Stimulated activated naive CD8-positive, alpha-beta T cell treated with anti-CD3 and anti-CD28 coated beads, Interleukin-15, Interleukin-2, amounts not matched to agents 100 U/mL and 50 U/mL, for 24 hours (primary cell): Measurements from ENCODE around the gene SLC25A28.

ENCODE experiments used
- ATAC-seq: fragments of 150-1000 bp; cut with Tn5 transposase; one replicate; pipeline ENCODE4 v1.10.0; 2021
- DNase-seq: peaks from one replicate; pipeline ENCODE4 v3.0.0; 2021

SLC25A28 gene, protein sequence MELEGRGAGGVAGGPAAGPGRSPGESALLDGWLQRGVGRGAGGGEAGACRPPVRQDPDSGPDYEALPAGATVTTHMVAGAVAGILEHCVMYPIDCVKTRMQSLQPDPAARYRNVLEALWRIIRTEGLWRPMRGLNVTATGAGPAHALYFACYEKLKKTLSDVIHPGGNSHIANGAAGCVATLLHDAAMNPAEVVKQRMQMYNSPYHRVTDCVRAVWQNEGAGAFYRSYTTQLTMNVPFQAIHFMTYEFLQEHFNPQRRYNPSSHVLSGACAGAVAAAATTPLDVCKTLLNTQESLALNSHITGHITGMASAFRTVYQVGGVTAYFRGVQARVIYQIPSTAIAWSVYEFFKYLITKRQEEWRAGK

DNA sequence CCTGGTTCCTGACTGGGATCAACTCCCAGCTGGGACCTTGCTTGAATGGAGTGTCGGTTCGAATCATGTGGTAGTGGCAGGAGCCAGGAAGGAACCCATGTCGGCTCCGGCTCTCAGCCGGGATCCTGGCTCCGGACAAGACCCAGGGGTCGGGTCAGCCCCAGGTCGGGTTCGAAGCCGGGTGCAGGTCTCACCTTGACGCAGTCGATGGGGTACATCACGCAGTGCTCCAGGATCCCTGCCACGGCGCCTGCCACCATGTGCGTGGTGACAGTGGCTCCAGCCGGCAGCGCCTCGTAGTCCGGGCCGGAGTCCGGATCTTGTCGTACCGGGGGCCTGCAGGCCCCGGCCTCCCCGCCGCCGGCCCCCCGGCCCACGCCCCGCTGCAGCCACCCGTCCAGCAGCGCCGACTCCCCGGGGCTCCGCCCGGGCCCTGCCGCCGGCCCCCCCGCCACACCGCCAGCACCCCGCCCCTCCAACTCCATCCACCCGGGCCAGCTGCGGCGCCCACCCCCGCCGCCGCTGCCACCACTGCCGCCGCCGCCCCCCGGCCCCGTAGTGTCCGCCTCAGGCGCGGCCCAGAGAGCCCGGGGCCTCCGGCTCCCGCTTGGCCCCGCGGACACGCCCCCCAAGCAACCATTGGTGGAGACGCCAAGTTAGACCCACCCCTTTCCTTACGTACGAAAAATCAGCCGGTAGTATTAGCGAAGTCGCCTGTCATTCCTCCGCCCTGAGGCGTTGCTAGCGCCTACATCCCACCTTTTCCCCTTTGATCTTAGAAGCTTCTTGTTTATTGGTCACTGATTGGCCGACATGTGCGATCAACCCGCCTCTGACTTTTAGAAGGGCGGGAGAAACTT is at the start of gene SLC25A28:
Gene SLC25A28, minus strand, starts transcription at position 589 of the 860 bp plus-strand sequence. Its CDS starts 104 bp downstream, at position 485.
- ATAC-seq (peak; percentile 82), DNase-seq (peak; percentile 93)

DNA sequence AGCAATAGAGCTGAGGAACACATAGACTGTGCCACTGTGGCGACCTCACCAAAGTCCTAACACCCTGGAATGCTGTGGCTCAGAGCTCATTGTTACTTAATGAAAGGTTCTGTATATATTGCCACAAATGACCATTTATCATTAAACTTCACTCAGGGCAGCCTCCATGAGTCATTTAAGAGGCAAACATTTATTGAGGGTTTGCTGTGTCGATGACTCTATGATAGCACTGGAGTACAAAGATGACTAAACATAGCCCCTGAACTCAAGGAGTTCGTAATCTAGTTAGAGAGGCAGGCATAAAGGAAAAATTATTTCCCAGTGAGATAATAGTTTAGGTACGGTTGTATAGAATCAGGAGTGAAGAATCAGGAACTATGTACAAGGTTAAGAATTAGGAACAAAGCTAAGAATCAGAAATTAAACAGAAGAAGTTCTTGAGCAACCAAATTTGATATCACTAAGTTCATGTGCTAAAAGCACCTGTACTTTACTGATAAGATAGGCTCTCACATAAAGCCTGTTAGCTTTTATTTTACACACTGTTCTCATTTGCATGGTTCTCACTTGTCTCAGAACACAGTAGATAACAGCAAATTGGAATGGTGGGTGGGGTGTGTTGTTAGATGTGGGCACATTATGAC is 47.0 kb upstream of the SLC25A28 start:
- ATAC-seq (no peak), DNase-seq (no peak)

DNA sequence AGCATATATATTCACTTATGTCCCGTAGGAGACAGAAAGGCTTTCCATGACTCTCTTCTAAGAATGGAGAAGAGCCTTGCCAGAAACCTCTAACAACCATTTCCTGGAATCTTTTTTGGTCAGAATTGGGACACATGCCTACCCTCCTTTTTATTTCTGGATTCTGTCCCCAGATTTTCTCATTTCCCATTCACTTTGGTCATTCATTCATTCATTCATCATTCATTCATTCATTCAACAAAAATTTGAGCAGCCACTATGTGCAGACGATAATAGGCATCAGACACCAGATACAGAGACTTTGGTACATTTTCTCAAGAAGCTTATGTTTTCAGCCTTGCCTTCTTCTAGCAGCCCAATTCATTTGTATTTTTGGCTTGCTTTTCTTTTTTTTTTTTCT is 45.1 kb upstream of the SLC25A28 start:
- ATAC-seq, result no peak
- DNase-seq, result no peak

DNA sequence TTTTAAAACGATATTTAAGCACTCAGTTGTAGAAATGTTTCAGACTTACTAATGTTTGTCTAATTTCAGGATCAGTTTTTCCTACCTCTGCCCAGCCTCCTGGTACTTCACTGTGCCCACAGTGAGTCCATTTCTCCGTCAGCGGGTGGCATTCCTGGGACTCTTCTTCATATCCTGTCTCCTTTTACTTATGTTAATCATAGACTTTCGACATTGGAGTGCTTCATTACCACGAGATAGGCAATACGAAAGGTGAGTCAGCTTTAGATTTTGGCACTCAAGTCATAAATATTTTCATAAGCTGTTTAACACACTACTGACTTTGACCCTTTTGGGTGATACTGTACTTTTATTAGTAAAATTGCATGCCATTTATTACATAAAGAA is 41.1 kb upstream of the SLC25A28 start:
- no peak for ATAC-seq
- DNase-seq, result no peak

DNA sequence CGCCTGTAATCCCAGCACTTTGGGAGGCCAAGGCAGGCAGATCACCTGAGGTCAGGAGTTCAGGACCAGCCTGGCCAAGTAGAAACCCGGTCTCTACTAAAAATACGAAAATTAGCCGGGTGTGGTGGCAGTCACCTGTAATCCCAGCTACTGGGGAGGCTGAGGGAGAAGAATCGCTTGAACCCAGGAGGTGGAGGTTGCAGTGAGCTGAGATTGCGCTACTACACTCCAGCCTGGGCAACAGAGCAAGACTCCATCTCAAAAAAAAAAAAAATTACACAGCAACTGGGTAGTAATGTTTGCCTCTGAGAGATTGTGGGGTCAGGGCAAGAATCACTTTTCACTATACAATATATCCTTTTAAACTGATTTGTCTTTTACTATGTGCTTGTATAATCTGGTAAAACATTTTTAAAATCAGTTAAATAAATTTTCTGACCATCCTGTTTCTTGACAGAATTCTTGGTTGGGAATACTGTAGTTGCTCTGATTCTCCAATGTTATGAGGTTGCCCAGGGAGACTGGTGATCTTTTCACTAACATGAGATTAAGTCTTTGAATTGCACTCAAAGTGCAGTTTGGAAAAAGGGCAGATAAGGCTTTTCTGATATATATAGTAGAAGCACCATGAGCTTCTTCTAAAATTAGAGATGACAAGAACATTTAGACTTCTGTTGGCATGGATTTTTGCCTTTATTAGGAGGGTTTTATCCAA is 40.6 kb upstream of the SLC25A28 start:
- no peak for DNase-seq
- no peak for ATAC-seq

DNA sequence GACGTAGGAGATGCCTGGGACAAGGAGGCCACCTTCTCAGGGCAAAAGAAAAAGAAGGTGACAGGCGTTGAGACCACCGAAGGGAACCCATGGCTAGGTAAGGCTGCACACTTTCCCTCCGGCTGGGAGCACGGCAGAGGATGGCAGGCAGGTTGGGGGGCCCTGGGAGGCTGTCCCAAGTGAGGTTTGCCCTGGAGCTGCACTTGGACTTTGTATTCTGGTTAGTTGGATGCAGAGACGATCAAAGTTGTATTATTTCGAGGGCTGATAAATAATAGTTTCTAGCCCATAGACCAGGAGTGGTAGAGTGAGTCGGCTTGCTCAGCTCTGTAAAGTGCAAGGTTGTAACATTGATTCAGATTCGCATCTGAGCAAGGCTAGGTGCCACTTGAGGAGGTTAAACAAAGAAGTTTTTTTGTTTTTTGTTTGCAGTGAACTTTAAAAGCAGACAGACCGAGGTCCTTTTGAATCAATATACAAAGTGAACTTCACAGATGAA is 39.7 kb upstream of the SLC25A28 start:
- DNase-seq, result no peak
- ATAC-seq, result no peak

DNA sequence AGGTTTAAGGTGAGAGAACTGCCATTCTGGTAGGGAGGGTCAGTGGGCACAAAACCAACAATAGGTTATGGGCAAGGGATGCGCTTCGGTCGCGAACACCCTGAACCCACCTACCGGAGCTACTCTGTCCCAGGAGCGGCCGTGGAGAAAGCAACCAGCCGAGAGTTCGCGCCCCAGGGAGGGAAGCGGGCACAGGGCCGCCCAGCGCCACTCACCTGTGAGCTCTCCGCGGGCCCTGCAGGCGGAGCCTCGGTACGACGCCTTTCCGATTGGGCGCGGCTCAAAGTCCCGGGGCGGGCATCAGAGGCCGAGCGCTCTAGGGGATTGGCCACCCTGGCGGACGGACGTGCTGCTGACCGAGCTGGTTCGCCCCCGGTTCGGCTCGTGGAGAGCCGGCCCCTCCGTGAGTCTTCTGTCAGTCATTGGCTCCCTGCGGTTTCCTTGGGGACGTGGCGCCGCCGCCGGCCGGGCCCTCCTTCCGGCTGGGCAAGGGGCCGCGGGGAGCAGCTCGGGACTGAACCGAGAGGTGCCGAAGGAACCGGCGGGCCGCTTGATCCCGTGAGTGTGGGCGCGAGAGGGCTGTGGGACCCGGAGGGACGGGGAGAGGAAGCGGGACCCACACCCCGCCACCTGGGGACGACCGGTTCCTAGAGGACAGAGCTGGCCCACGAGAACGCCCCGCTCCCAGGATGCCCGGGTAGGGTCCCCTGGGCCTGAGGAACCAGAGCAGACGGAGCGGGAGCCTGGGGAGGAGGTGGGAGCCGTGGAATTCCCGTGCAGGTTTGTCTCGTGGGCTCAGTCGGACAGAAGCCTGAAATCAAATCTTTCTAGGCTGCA is 39.0 kb upstream of the SLC25A28 start, which contains the start of gene ENTPD7:
Gene ENTPD7, plus strand, starts transcription at position 479 of the 837 bp plus-strand sequence. CDS start 448 bp downstream, outside the sequence.
- peak; percentile 93 for DNase-seq
- ATAC-seq, result peak; percentile 100

DNA sequence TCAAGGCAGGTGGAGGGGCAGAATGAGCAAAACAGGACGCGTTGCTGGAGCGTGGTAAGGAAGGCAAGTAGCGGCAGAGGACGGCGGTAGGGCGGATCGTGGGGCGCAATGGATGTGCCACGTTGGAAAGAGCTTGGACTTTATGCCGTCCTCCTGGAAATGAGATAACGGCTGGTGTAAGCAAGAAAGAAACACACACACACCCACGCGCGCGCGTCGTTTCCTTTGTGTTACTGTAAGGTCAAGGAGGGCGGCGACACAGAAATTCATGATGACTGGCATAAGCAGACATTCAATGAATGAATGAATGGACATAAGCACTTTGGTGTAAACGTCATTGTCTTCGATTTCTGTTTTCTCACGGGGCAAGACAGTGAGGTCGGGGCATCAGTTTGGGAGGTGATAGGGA is 38.4 kb upstream of the SLC25A28 start:
- DNase-seq, result peak; percentile 73
- ATAC-seq, result no peak

DNA sequence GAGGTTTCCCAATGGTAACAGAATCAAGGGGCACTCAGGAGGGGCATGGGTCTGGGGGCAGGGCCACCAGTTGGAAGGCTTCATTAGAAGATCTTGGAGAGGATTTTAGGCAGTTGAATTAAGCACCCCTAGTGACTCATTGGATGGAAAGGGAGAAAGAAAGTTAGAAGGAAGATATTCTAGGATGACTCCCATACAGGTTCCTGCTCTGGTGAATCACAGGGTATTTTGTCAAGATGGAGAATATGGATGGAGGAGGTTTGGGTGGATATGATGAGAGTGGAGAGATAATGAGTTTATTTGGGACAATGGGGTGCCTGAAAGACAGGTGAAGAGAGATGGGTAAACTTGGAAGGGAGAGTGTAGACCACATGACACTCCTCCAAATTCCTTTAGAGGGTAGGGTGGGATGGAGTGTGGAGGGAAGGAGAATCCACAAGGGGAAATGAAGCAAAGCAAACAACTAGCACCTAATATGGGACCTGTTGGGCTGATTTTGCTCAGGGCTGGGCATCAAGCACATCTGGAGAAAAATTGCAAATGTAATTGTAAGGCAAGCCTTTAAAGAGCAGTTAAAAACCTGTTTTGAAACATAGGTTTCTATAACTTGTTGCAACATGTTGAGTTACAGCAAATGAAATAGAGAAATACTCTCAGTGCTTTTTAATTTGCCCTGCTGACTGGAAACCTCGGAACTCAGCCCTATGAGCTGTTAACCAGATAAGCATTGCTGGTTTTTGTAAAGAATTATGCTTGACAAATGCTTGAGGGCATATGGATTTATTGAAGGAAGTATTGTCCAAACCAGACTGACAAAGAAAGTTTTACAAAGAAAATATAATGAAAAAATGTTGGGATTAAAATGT is 36.2 kb upstream of the SLC25A28 start:
- ATAC-seq (no peak), DNase-seq (no peak)

DNA sequence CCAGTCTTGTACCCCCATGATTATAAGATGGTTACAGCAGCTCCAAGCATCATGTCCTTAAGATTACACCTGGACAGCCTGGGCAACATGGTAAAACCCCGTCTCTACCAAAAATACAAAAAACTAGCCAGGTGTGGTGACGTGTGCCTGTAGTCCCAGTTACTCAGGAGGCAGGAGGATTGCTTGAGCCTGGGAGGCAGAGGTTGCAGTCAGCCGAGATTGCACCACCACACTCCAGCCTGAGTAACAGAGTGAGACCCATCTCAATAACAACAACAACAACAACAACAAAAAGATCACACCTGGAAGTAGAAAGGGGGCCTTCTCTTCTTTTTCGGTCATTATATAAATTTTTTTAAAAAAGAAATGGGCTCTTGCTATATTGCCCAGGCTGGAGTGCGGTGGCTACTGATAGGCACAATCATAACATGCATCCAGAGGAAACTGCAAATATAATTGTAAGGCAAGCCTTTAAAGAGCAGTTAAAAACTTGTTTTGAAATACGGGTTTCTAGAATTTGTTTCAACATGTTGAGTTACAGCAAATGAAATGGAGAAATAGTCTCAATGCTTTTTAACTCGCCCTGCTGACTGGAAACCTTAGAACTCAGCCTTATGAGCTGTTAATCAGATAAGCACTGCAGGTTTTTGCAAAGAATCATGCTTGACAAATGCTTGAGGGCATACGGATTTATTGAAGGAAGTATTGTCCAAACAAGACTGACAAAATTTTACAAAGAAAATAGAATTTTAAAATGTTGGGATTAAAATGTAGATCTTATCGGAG is 34.3 kb upstream of the SLC25A28 start:
- DNase-seq (no peak), ATAC-seq (no peak)

DNA sequence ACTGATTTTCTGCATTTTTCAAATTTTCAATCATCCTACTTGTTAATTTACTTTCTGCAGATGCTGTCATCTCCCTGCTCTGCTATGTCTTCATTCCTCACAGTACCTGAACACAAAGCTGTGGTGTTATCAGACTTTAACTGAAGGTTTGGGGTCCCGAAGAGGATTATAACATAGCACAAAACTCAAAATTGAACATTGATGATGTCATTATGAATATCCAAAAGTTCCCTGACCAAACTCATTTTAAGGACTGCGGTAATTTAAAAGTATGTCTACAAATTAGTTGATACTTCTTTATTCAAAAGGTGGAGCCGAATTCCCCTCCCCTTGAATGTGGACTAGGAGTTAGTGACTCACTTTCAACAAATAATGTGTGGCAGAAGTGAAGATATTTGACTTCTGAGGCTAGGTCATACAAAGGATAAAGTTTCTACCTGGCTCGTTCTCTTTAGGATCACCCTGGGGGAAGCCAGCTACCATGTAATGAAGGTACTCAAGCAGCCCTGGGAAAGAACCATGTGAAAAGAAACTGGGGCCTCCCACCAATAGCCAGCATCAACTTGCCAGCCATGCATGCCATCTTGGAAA is 32.7 kb upstream of the SLC25A28 start:
- DNase-seq, result no peak
- no peak for ATAC-seq

DNA sequence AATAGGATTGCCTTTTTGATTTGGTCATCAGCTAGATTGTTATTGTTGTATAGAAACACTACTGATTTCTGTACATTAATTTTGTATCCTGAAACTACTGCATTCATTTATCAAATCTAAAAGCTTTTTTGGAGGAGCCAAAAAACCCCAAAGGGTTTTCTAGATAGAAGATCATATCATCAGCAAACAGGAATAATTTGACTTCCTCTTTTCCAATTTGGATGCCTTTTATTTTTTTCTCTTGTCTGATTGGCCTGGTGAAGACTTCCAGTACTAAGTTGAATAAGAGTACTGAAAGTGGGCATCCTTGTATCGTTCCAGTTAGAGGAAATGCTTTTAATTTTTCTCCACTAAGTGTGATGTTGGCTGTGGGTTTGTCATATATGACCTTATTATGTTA is 28.5 kb upstream of the SLC25A28 start:
- DNase-seq, result no peak
- ATAC-seq, result no peak

DNA sequence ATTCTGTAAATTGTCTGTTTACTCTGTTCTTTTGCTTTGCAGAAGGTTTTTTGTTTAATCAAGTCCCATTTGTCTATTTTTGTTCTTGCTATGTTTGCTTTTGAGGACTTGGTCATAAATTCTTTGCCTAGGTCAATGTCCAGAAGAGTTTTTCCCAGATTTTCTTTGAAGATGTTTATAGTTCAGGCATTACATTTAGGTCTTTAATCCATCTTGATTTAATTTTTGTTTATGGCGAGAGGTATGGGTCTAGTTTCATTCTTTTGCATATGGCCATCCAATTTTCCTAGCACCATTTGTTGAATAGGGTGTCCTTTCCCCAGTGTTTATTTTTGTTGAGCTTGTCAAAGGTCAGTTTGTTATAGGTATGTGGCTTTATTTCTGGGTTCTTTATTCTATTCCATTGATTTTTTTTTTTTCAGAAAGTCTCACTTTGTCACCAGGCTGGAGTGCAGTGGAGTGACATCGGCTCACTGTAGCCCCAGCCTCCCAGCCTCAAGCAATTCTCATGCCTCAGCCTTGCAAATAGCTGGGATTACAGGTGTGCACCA is 27.4 kb upstream of the SLC25A28 start:
- ATAC-seq (no peak), DNase-seq (no peak)

DNA sequence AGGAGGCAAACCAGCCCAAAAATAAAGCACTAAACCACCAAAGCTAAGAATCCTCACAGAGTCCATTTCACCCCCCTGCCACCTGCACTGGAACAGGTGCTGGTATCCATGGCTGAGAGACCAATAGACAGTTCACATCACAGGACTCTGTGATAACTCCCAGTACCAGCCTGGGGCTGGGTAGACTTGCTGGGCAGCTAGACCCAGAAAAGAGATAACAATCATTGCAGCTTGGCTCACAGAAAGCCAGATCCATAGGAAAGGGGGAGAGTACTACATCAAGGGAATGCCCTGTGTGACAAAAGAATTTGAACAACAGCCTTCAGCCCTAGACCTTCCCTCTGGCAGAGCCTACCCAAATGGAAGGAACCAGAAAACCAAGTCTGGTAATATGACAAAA is 13.6 kb upstream of the SLC25A28 start:
- ATAC-seq (no peak), DNase-seq (no peak)

DNA sequence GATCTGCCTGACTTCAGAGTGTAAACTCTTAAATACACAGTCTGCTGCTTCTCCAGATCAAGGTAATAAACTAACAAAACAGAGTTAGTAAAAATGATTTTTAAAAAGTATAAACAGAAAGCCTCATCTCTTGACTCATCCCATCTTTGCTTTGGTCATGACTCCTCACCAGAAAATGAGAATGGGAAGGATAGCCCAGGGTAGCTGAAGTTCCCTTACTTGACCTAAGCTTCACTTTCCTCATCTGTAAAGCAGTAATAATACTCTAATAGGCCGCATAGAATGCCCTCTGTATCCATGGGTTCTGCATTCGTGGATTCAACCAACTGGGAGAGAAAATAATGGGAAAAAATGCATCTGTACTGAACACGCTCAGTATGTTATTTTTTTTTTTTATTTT is 11.3 kb upstream of the SLC25A28 start:
- DNase-seq, result no peak
- ATAC-seq, result no peak

DNA sequence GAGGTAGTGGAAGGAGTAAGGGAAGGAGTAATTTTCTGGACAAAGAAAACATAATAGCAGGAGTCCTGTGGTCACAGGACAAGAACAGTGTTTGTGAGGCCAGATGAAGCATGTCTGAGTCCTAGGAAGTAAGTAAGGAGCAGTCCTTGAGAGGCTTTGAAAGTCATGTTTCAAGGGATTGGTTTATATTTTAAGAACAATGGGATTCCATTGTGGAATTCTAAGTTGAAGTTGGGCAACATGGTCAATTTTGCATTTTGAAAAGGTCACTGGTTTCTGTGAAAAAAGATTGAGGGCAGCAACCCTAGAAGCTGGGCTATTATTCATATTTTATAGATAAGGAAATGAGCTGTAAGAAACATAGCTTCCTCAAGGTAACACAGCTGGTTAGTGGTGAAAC is 10.8 kb upstream of the SLC25A28 start:
- DNase-seq (no peak), ATAC-seq (no peak)

DNA sequence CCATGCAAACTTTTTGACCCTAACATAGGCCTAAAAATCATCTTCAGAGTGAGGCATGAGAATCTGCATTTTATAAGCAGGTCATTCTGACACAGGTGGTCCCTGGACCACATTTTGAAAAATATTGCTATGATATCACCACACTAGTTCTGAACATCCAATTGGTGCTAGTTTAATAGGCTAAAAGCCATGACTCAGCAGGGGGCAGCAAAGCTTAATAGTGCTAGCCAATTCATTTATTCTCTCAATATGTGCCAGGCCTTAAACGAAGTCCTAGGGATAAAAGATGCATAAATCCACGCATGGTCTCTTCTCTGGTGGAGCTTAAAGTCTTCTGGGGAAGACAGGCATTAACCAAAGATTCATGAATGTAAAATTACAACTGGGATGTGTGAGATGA is 10.2 kb upstream of the SLC25A28 start:
- DNase-seq (no peak), ATAC-seq (no peak)

DNA sequence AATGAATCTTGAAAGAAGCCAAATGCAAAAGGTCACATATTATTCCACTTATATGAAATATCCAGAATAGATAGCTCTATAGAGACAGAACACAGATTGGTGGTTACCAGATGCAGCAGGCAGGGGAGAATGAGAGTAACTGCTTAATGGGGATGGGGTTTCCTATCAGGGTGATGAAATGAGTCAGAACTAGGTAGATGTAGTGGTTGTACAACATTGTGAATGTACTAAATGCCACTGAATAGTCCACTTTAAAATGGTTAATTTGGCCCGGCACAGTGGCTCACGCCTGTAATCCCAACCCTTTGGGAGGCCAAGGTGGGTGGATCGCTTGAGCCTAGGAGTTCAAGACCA is 9.4 kb upstream of the SLC25A28 start:
- no peak for DNase-seq
- no peak for ATAC-seq
